Loucy (cell line): ENCODE measurements around the gene RHOA.

ENCODE experiments used
- EZH2phosphoT487 ChIP-seq: fragments of 200-600 bp; IDR thresholded peaks from 2 replicates; pipeline ENCODE4 v1.6.1; 2018; ENCODE audit warnings: antibody characterized with exemption, mild to moderate bottlenecking, moderate library complexity, borderline replicate concordance
- TF ChIP-seq, protein P1 (sequence below): fragments of 200-600 bp; sonication (generic); conservative IDR thresholded peaks from 2 replicates; pipeline ENCODE4 v1.5.1; 2014; ENCODE audit warnings: mild to moderate bottlenecking, antibody characterized with exemption, low read length

DNA sequence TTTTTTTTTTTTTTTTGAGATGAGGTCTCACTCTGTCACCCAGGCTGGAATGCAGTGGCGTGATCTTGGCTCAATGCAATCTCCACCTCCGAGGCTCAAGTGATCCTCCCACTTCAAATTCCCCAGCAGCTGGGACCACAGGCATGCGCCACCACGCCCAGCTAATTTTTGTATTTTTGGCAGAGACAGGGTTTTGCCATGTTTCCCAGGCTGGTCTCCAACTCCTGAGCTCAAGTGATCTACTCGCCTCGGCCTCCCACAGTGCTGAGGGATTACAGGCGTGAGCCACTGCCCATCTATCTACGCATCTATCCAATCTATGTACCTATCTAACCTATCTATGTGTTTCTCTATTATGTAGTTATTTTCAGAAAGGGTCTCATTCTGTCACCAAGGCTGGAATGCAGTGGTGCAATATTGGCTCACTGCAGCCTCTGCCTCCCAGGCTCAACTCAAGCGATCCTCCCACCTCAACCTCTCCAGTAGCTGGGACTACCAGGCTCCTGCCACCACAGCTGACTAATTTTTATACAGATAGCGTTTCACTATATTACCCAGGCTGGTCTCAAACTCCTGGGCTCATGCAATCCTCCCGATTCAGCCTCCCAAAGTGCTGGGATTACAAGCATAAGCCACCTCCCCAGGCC is 33.4 kb downstream of the RHOA start:
- TF ChIP-seq, protein P1, sequence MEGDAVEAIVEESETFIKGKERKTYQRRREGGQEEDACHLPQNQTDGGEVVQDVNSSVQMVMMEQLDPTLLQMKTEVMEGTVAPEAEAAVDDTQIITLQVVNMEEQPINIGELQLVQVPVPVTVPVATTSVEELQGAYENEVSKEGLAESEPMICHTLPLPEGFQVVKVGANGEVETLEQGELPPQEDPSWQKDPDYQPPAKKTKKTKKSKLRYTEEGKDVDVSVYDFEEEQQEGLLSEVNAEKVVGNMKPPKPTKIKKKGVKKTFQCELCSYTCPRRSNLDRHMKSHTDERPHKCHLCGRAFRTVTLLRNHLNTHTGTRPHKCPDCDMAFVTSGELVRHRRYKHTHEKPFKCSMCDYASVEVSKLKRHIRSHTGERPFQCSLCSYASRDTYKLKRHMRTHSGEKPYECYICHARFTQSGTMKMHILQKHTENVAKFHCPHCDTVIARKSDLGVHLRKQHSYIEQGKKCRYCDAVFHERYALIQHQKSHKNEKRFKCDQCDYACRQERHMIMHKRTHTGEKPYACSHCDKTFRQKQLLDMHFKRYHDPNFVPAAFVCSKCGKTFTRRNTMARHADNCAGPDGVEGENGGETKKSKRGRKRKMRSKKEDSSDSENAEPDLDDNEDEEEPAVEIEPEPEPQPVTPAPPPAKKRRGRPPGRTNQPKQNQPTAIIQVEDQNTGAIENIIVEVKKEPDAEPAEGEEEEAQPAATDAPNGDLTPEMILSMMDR: no peak
- TF ChIP-seq EZH2phosphoT487: no peak
